ENCODE results near the gene EPS8L2.

- TF ChIP-seq CTCF (IDR thresholded peaks at IDR 0.05) = no peak
- TF ChIP-seq POLR2A (IDR thresholded peaks at IDR 0.05) = no peak
Measured at GRCh38 chr11:746289-747157, 40.5 kb downstream of the EPS8L2 start.
